ENCODE data around the gene ZNF480.
"Not testable (repeated sequence)": the region's sequence is repeated elsewhere in the genome, so short reads cannot be mapped to it uniquely, and the experiment has no call there.

ZNF480 gene

GRCh38 chr19:52296773-52297600 is at the start of gene ZNF480:
Gene ZNF480, plus strand, starts transcription at chr19:52297169. Its CDS starts 3,244 bp downstream, at chr19:52300413.
- DNase-seq = peak; percentile 19 to 88 (median 70)

DNA sequence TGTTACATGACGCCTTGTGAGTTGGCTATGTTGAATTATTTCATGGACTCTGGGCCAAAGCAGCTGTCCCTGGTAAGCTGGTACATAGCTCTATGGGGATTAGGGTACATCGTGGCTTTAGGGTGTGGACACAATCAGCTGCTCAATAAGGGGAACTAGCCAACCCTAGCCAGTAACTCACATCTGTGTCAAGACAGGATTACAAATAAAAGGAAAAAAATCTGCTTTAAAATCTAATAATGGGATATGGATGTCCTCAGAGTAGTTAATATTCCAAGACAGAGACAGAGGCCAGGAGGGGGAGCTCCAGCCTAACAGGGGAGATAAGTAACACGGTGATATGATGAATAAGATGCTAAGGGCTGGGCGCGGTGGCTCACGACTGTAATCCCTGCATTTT is 48.7 kb upstream of the ZNF480 start:
- peak in 17 of 56 donors; percentile 1 to 52 (median 7) for DNase-seq

GRCh38 chr19:52258426-52258825 is 38.5 kb upstream of the ZNF480 start:
- DNase-seq = no peak

- not testable (repeated sequence) for DNase-seq
Observed at GRCh38 chr19:52265556-52265955, 31.4 kb upstream of the ZNF480 start.

- peak; percentile 51 to 97 (median 92) for DNase-seq
Observed at GRCh38 chr19:52269338-52270261, 27.4 kb upstream of the ZNF480 start, which contains the start of gene ZNF766. Gene ZNF766, plus strand, starts transcription at chr19:52269587. Its CDS starts 27 bp downstream, at chr19:52269614.

- DNase-seq = peak in 1 of 56 donors; percentile 7
Observed at GRCh38 chr19:52270266-52270885, 26.6 kb upstream of the ZNF480 start.

GRCh38 chr19:52273301-52273700 is 23.7 kb upstream of the ZNF480 start:
- no peak for DNase-seq

DNA sequence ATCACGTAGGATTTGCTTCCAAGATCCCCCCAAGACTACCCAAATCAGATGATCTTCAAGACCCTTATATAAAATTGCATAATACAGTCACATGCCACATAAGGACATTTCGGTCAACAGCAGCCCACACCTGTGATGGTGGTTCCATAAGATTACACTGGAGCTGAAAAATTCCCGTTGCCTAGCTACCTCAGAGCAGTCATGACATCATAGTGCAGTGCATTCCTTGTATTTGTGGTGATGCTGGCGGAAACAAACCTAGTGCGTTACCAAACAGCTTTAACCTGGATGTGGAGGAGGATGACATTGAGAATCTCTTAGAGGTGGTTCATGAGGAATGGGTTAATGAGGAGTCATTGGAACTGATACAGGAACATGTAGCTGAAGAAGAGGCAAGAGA is 22.8 kb upstream of the ZNF480 start:
- DNase-seq = no peak

DNA sequence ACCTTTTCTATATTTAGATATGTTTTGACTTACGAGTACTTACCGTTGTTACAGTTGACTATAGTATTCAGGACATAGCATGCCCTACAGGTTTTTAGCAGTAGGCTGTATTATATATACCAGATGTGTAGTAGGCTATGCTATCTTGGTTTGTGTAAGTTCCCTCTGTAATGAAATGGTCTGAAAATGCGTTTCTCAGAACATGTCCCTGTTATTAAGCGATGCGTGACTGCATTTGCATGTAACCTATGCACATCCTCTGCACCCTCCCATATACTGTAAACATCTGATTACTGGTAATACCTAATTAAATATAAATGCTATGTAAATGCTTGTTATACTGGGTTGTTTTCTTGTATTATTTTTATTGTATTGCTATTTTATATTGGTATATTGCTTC is 21.0 kb upstream of the ZNF480 start:
- no peak for DNase-seq

DNA sequence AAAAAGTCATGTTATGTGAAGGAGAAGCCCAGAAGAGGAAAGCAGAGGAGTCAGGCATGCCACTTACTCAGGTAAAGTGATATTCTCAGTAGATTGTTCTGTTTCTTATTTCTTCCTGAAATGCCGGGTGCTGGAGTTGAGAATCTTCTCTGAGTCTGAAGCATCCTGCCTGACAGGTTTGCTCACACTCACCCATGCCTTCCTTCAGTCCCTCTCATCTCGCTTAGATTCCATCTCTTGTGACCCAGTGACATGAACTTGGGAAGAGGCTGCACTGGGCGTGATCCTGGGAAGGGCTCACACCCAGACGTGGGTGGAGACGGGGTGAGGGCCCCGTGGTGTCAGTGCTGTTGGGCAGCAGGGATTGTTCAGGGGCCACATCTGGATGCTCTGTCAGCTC is 19.5 kb upstream of the ZNF480 start:
- no peak for DNase-seq

GRCh38 chr19:52286256-52286655 is 10.7 kb upstream of the ZNF480 start:
- DNase-seq = no peak

DNA sequence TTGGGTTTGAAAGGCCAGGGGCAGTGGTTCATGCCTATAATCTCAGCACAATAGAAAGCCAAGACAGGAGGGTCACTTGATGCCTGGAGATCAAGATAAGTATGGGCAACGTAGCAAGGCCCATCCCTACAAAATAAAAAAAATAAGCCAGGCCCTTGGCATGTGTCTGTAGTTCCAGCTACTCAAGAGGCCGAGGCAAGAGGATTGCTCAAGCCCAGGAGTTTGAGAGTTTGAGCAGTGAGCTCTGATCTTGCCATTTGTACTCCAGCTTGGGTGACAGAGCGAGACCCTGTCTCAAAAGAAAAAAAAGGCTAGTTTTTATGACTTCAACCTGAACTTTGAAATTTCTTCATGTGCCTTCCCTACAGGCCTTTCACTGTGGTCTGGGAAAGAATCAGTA is 5.2 kb upstream of the ZNF480 start:
- no peak for DNase-seq

- not testable (repeated sequence) for DNase-seq
Observed at GRCh38 chr19:52292946-52293345, 4.0 kb upstream of the ZNF480 start.

DNA sequence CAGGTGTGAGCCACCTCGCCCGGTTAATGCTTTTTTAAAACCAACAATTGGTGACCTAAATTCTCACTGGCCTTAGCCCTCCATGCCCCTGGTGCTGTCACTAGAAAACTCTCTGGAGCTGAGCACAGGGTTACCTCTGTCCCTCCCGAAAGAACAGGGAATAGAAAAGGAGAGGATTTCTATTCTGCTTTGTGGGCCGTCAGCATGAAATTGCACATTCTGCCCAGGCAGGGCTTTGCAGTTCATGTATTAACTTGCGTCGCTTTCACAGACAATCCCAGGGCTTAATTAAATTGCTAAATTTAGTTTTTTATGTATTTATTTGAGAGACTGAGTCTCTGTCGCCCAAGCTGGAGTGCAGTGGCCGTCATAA is 583 bp upstream of the ZNF480 start:
- peak in 2 of 56 donors; percentile 6 to 49 for DNase-seq

DNA sequence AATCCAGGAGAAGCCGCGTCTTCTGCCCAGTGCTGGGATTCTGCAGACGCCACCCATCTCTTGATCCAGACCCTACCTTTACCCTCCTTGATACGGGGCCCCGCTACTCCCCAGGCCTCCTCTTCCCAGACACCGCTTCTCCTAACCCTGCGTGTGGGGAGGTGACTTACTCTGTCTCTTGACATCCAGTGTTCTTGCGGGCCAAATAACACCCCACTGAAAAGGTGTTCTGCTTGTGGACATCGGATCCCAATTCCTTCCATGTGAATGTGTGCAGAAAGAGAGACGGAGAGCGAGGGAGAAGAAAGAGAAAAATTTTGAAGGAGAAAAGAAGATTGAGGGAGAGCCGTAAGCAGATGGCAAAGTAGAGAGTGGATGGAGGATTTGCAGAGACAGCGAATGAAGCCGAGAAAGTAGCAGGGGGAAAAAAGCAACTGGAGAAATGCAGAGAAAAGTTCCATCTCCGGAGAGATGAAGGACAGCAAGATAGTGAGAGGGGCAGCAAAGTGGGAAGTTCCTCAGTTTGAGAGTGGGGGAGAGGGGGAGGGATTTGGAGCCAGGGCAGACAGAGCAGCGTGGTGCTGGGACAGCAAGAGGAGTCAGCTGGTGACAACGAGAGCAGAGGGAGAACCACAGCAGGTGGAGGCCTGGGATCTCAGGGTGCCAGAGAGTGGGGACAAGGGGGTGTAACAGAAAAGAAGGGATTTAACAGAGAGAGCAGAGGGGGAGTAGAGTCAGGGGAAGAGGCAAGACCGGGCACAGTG is 814 bp downstream of the ZNF480 start:
- DNase-seq = peak in 7 of 56 donors; percentile 4 to 45 (median 27)

DNA sequence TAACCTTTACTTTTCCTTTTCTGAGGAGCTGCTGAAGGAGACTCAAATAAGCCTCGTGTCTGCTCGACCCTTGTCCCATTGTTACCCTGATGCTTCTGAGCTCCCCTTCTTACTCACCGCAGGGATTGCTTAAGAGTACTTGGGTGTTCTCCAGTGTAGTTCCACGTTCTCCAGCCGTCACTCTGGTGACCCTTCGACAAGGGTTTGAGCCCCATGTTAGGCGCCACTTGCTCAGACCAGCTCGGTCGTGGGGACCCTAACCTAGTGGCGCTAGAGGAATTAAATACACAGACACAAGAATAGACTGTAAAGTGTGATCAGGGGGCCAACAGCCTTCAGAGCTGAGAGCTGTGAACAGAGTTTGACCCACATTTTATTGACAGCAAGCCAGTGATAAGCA is 10.3 kb downstream of the ZNF480 start:
- DNase-seq = no peak

DNA sequence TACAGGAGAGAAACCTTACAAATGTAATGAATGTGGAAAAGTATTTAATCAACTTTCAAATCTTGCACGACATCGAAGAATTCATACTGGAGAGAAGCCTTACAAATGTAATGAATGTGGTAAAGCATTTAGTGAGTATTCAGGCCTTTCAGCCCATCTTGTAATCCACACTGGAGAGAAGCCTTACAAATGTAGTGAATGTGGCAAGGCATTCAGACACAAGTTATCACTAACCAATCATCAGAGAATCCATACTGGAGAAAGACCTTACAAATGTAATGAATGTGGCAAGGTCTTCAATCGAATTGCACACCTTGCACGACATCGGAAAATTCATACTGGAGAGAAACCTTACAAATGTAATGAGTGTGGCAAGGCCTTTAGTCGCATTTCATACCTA is 25.5 kb downstream of the ZNF480 start:
- DNase-seq = no peak

GRCh38 chr19:52331757-52332156 is 34.8 kb downstream of the ZNF480 start:
- DNase-seq = no peak

GRCh38 chr19:52335768-52336116 is 38.8 kb downstream of the ZNF480 start:
- DNase-seq = no peak

DNA sequence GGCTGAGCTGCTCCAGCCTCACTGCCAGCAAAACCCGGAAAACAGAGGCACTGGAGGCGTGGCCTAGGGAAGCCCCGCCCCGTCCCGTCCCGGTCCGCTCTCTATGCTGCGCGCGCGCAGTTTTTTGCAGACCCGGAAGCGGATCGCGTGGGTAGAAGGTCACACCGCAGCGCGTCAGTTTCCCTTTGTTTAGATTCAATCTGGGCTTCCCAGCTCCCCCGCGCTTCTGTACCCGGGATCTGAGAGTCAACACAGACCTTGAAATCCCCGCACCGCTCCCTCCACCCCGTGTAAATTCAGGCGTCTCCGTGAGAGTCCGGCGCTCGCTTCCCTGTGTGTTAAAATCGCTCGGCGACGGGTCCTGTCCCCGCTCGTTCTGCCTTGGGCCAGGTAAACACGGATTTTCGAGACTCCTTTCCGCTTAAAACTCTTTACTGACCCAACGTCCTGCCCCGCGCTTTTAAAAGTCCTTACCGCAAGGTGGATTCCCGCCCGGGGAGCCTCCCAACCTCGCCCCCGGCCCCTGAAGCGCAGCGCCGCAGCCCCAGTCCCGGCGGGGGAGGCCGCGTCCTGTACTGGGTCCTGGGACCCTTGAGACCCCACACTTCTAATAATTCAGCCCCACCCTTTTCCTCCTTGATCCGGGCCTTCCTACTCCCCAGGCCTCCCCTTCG is 39.3 kb downstream of the ZNF480 start, which contains the start of gene ZNF610:
Gene ZNF610, plus strand, starts transcription at position 127 of the 674 bp plus-strand sequence. CDS start 12,930 bp downstream, outside the sequence.
- DNase-seq = peak; percentile 51 to 96 (median 83)
